CD4-positive, alpha-beta T cell treated with Interleukin-4 for 4 hours (primary cell): ENCODE data around the gene SCFD2.
"Not testable (repeated sequence)": the region's sequence is repeated elsewhere in the genome, so short reads cannot be mapped to it uniquely, and the experiment has no call there.

ENCODE experiments used
- DNase-seq: peaks from one replicate; pipeline ENCODE4 v3.0.0-alpha.2; 2020

Gene SCFD2

DNA sequence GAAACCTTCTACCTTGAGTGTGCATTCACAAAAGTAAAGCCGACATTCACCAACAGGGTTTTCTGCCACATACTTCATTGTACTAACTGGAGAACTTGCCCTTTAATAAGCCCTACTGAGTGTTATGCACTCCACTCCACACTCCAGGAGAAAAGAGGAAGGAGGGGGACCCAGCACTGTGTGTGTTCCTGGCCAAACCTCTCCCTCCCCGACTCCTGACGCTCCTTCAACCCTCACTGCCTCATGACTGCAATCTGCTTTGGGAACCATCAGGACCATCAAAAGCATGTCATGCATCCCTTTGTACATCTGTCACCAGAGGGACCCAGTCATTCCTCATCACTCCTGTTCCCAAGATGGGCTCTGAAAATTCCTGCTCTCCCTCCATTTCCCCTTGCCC lies 360.1 kb downstream of the SCFD2 start:
- DNase-seq = no peak

DNA sequence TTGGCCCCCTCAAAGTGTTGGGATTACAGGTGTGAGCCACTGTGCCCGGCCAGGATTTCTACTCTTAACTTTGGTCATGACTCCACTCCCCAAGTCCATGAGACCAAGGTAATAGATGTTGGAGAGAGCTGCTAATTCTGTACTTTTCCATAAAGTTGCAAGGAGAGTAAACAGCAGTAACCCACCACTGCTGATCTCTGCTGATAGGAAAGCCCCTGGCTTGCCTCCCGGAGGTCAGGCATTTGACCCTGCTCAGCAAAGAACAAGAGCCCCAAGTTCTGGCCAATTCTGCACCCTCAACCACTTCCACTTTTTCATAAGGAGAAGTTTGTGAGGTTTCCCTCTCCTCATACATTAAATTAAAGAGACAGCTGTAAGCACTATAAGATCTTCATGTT lies 360.7 kb downstream of the SCFD2 start:
- DNase-seq = no peak

DNA sequence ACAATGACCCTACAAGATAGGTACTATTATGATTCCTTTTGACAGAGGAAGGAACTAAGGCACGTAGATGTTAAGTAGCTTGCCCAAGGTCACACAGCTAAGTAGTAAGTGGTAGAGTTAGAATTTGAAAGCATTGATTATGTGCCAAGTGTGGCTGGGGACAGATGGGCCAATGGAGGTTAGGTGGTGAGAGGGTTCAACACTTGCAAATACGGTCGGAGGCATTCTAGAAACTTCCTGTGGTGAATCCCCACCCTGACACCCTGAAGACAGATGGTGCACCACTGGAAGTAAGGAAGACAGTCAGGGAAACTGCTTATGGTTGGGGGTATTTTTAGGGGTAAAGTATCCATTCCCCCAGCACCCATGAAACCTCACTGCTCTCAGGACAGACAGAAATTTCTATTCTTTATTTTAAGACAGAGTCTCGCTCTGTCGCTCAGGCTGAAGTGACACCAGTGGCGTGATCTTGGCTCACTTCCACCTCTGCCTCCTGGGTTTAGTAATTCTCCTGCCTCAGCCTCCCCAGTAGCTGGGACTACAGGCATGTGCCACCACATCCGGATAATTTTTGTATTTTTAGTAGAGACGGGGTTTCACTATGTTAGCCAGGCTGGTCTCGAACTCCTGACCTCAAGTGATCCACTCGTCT lies 361.2 kb downstream of the SCFD2 start:
- no peak for DNase-seq

DNA sequence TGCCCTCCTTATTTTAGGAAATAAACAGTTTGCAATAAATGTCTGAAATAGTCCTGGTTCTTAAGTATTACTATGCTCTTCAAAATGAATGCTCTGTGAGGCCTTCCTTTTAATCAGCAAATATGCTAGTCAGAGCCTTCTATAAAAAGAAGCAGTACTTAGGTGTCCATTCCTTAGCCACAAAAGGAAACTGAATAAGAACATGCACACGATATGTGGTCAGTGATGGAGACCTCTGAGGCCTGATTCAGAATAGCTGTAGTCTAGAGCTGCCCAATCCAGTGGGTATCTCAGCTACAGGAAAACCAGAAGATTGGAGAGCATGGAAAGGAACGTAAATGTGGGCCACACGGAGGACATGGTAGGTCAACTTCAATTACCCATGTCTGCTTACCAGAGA lies 361.9 kb downstream of the SCFD2 start:
- no peak for DNase-seq

DNA sequence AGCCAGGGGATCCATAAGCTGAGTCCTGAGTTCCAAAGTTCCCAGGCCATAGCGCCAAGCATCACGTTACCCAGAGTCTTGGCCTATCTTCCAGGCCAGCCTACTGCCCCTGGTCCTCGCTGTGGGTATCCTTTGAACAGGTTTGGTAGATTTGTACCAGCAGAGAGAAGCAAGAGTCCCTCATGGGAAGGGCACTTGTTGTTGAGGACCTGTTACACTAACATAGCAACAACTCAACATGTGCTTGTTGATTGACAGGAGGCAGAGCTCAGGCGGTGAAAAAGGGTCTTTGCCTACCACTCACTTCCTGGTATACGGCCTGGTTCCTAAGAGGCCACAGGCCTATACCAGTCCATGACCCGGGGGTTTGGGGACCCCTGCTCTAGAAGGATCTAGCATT lies 365.3 kb downstream of the SCFD2 start:
- no peak for DNase-seq

DNA sequence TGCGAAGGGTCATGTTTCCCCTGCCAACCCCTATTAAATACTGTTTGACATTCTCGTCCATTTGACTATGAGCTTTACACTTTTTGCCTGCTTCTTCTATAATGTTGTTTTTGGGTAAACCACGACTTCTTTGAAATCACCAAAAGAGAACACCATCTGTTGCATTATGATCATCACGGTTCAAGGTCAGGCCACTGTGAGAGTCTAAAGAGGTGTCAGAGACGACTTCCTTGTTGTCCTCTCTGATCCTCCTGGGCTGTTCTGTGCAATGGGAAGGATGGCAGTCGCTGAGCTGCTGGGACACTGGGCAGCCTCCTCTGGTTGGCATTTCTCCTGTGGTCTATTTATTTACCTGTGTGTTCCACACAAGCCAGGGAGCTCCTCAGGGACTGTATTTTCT lies 366.2 kb downstream of the SCFD2 start:
- DNase-seq = no peak

DNA sequence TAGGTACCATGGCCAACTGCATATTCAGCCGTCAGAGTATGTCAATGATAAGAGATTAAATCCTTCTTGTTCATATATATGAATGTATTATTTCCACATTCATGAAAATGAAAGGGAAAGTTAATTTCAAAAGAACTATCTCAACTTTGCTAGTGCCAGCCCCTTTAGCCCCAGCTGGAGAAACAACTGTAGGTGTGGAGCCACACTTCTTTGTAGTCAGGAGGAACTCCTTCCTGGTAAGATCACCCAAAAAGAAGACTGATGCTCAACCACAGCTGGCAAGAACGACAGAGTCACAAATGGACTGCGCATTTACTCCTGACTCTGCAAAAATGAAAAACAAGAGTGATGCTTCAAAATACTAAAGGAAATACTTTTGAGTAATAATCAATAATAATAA lies 367.4 kb downstream of the SCFD2 start:
- DNase-seq = no peak

DNA sequence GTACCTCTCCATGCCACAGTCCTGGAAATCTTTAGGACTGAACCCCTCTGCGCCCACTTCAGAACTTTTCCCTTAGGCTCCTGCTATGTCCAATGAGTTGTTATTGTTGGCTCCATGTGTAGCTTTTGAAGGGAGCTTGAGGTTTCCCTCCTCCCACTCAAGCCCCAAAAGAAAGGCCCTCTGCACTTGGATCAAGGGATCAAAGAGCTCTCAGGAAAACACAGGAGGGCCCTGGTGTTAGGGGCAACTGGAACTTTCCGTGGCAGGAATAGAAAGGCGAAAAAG lies 368.8 kb downstream of the SCFD2 start:
- DNase-seq = no peak

DNA sequence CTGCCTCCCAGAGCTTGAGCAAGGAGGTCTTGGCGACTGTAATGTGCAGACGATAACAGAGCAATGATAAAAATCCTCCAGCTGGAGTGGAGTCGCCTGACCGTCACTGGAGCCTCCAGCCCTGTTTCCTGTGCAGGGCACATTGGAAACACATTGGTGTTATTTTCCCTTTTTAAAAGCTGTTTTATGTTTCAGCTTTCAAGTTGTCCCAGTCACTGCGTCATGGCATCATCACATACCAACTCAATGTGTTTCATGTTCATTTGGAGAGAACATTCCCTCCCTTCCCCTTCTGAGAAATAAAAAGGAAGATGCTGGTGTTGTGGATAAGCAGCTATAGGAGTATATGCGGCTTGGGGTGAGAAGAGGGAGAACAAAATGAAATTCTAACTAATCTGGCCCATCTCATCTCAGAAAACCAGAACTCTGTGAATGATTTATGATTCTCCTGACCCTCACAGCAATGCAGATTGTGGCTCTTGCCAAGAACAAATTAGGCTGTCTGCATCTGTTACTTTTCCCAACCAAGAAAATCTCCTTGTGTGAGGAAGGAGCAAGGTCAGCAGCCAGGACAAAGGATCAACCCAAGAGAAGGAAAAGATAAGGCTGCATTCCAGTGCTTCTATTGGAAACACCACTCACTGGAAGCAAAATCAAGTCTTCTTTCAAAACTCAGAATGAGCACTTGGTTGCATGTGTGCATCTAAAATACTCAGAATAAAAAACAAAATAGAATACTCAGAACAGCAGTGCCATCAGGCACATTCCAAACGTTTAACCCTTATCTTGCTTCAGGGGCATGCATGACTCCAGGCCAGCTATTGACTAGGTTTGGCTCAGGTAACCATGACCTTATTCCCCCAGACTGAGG lies 369.4 kb downstream of the SCFD2 start:
- no peak for DNase-seq

DNA sequence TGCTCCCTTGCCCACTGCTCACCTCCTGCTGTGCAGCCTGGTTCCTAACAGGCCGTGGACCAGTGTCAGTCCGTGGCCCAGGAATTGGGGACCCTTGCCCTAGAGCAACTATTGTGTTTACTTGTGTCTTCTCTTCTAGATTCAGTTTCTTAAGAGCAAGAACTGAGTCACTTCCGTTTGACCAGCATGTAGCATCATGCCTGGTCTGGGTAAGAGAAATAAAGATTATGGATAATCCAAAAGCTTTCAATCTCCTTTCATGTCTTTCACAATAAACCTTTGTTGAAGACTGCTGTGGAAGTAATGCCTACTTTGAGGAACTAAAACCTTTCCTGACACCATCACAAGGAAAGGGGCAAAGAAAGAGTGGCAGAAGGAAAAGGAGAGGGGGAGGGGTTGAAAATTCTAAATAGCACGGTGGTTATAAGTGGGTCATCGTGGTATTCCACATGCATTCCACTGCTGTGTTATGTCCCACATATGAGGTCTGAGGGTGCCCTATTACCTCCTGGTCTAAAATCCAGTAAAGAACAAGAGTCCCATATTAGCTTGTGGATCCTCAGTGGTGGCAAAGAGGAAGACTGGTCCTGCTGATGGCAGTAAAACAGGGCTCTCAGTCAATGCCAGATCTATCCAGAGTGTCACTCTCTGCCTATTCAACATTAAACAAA lies 370.4 kb downstream of the SCFD2 start:
- no peak for DNase-seq

DNA sequence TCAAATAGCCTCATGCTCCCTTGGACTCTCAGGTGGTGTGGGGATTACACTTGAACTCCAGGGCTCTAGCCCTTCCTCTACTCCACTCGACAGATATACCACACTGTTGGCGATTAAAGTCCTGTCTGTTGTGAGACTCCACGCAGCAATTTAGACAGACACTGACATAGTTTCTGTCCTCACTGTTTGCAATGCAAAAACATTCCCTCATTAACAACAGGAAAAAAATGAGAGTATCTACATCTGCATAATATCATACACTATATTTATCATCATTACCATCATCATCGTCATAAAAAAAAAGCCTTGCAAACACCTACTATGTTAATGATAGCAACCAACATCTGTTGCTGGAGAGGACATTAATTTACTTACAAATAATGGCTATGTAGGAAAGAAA lies 371.3 kb downstream of the SCFD2 start:
- no peak for DNase-seq

DNA sequence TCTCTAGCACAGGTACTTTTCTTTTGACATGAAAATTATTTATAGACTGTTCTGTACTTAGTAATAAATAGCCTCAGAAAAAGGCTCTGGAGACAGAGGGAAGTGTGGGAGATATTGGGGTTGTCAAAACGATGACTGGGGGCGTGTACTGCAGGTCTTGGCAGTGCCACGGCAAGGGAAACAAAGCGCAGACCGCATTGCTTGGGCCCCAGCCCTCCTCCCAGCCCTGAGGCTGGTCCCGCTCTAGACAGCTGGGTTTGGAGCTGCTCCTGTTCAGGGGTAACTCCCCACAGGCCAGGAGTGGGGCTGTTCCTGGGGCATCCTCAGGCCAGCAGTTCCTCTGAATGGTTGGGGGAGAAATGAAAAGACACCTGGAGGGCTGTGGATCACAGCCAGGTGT lies 372.1 kb downstream of the SCFD2 start:
- no peak for DNase-seq

DNA sequence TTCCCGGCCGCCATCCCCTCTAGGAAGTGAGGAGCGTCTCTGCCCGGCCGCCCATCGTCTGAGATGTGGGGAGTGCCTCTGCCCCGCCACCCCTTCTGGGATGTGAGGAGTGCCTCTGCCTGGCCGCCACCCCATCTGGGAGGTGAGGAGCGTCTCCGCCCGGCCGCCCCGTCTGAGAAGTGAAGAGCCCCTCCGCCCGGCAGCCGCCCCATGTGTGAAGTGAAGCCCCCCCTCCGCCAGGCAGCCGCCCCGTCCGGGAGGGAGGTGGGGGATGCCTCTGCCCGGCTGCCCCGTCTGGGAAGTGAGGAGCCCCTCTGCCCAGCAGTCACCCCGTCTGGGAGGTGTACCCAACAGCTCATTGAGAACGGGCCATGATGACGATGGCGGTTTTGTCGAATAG lies 373.3 kb downstream of the SCFD2 start:
- not testable (repeated sequence) for DNase-seq

DNA sequence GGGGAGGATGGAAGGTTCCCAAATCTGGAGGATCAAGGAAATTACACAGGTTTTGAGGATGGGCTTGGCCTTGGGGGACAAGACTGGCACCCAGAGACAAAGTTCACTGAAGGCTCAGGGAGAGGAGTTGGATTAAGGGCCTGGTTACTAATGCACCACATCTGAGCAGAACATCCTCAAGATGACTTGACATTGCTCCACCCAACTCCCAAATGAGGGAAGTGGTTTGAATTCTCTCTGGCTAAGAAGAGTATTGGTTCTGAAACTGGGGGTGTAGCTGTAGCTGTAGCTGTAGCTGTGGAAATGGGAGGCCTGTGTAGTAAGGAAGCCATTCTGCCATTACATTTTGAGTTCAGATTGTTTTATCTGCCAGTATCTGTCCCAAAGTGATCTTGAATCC lies 374.4 kb downstream of the SCFD2 start:
- no peak for DNase-seq

DNA sequence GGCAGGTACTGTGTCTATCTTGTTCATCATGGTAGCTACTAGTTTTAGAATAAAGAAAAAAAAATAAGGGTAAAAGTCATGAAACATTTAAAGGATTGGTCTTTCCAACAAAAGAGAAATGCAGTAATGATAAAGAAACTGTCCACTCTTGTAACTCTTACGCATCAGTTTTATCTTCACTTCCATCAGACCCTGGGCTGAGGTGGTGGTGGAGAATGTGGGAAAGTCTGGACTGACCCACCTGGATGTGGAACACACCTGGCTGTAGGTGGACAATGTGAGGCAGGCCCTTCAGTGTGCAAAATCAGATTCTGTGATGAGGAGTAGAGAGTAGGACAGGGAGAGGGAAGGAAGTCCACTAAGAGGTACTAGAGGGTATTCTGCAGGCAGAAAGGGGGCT lies 375.2 kb downstream of the SCFD2 start:
- no peak for DNase-seq

DNA sequence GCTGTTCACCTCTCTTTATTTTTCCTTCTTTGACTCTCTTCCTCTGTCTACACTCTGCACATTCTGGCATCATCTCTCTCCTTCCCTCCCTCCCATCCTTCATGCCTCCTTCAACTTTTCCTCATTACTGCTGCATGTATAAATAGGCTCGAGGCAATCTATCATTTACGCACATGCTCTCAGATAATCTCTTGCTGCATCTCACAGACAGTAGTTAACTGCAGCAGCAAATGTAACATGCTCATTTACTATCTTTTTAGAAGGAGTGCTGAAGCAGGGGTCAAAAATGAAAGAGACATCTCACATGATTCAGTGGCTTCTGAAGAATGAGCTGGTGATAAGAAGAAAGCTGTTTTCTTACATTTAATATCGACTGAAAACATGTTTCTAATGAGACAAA lies 376.0 kb downstream of the SCFD2 start:
- DNase-seq = no peak

DNA sequence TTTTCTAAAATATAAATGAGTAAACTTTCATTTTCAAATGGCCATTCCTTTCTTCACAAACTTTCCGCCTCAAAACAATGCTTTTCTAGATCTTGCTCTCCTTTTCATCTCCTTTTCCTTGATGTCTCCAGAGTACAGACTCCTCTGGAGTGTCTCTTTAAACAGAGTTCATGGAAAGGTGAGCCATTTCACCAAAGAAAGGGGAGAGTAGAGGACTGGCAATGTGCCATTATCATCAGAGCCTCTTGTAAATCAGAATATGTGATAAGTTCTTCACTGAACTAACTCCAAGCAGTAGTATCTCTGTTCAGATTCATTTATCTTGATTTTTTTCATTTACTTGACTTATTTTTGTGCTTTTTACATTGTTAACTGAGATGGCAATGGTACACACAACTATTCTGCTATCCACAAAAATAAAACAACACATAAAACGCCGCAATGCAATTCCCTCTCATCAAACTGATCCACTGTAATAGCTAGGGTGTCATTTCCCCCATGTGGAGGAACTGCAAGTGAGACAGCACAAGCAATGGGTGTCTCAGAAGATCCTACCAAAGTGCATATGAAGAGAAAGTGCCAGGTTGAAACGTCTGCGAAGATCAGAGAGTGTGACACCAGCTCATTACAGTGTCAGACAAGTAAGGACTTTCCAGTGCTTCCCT lies 378.3 kb downstream of the SCFD2 start:
- no peak for DNase-seq

DNA sequence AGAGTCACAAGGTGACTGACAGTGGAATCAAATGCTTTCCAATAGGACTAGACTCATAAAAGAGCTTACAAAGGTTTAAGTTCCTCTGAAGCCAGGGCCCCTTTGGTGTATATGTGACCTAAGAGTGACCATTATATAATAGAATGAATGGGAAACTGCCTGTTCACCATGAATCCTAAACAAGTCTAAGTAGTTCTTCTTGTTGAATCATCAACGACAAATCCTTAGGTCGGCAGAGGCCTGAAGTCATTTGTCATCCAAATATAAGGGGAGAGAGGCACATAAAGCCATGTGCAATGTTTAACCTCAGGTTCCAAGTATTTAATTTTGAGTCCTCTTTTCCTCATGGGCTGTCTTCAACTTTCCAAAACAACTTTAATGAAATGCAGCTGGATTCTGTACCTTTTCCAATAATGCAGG lies 381.4 kb downstream of the SCFD2 start:
- no peak for DNase-seq

DNA sequence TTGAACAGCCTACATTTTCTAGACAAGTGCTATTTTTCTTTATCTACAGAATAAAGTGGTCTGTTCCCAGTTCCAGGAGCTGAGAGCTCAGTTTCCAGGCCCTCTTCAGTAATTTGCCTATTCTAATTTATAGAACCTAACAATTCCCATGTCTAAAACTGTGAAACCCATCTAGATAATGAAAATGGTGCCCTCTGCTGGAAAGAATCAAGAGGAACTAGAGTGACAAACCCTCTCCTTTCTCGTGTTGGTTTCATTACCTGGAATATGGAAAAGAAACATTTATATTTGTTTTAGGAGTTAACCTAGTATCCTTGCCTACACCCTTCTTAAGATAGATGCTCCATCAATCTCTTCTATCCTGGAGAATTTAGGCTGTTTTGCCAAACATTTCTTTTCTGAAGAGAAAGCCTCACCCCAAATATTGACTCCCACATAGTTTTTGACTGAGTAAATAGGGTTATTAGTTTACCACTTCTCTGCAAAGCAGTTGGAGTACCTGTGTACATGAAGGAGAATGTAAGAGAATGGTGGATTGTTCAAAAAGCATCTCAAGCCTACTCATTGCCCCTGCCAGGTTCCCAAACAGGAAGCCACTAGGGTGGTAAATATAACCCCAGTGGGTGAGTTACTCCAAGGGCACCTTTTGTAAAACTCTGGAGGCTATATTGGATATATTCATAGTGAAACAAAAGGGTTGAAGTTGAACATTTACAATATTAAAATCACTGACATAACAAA lies 382.1 kb downstream of the SCFD2 start:
- peak; percentile 60 for DNase-seq

DNA sequence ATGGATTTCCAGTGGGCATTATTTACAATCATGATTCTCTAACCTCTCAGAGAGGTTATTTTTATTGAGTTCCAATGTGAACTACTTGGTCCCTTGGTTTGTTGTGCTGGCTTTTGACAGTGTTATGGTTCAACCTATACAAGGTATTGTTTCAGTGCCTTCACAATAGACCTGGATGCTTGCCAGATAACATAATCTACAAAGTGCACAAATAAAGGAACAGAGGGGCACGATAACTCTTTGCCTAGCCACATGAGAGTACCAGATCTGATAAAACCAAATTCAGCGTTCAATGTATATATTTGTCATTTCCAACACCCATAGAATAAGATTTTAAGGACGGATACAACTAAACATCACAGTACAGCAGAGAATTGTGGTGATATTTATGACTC lies 382.9 kb downstream of the SCFD2 start:
- no peak for DNase-seq

DNA sequence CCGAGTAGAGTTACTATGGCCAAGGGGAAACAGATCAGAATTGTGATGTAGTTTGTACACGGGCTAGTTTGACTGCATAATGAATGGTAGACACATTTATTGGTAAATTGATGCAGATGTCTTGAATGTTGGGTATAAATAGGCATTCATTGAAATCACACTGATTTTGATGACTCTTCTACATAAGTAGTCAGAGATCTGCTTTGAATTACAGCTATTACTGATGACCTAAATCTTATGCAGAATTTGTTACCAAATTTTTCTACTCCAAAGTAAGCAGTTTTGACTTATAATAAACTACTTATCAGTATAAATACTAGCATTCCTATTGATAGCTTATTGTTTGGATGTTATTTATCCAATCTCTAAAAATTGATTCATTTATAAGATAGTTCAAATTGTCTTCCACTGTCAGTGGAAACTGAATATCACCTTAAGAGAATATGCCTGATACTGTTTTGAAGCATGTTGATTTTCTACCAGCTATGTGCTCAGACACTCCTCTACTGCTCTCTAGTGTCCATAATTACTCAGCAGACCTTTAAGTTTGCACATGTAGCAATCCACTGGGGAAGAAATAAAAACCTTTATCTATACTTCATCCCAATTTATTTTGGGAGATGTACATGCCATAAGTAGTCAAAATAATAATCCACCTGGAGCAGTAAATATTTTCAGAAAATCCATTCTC lies 383.5 kb downstream of the SCFD2 start:
- no peak for DNase-seq

DNA sequence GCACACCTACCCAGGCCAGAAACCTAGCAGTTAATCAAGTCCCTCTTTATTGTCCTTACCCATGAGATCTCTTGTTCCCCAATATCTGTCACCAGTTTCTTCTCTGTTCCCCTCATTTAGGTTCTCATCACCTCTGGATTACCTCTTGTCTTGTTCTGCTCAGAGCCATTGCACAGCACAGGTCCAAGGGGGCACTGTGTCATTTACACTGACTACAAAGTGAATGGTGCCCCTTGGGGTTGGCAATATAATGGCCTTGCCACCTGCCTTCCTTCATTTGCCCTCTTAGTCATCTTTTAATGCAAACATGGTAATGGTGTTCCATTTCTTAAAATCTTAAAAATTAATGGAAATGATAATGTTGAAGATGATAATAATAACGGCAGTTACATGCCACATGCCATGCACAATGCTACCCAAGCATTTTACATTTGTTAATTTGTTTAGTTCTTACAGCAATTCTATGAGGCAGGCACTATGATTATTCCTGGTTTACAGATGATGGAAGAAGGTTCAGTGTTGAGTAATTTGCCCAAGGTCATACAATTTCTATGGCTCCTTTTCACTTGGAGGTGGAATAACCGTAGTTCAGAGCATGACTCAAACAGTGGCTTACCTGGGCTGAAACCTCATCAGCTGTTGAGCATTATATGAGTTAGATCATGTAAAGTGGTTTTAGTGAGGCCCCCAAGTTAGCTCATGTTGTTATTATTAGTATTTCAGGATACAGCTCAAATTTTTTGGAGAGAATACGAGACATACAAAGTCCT lies 385.9 kb downstream of the SCFD2 start:
- DNase-seq = no peak
